Measurements from ENCODE around the gene CCDC40.

CCDC40 gene

GRCh38 chr17:80117491-80118401, 81.3 kb downstream of the CCDC40 start:
- DNase-seq = no peak

GRCh38 chr17:80118601-80119270, 82.3 kb downstream of the CCDC40 start:
- no peak for DNase-seq

- peak; percentile 76 for DNase-seq
These were observed 82.9 kb downstream of the CCDC40 start for GRCh38 chr17:80119271-80119791.

GRCh38 chr17:80119839-80120238, 83.4 kb downstream of the CCDC40 start:
- DNase-seq = no peak

GRCh38 chr17:80122026-80122575, 85.7 kb downstream of the CCDC40 start:
- DNase-seq = no peak

- no peak for DNase-seq
These were observed 86.6 kb downstream of the CCDC40 start for GRCh38 chr17:80122926-80123505.

GRCh38 chr17:80123791-80124190, 87.3 kb downstream of the CCDC40 start:
- no peak for DNase-seq

GRCh38 chr17:80124351-80124981, 88.0 kb downstream of the CCDC40 start:
- peak; percentile 64 for DNase-seq

- peak; percentile 55 for DNase-seq
These were observed 89.4 kb downstream of the CCDC40 start for GRCh38 chr17:80125656-80126448.

- DNase-seq = no peak
These were observed 89.9 kb downstream of the CCDC40 start for GRCh38 chr17:80126449-80126715.

GRCh38 chr17:80129006-80129565, 92.6 kb downstream of the CCDC40 start:
- no peak for DNase-seq

GRCh38 chr17:80130992-80131391, 94.5 kb downstream of the CCDC40 start:
- no peak for DNase-seq

GRCh38 chr17:80132906-80133625, 96.6 kb downstream of the CCDC40 start:
- no peak for DNase-seq

- no peak for DNase-seq
These were observed 97.2 kb downstream of the CCDC40 start for GRCh38 chr17:80133626-80133970.

- DNase-seq = no peak
These were observed 100.7 kb downstream of the CCDC40 start for GRCh38 chr17:80137131-80137530.

- no peak for DNase-seq
These were observed 102.5 kb downstream of the CCDC40 start for GRCh38 chr17:80138856-80139426.

- no peak for DNase-seq
These were observed 105.2 kb downstream of the CCDC40 start for GRCh38 chr17:80141463-80142165.

GRCh38 chr17:80142929-80143328, 106.5 kb downstream of the CCDC40 start:
- no peak for DNase-seq

- DNase-seq = no peak
These were observed 108.9 kb downstream of the CCDC40 start for GRCh38 chr17:80145076-80146075.

Data from eye (tissue), 1 donor.